Measurements from ENCODE around the gene NRG2. TPM values are rescaled to one million over a fixed set of nuclear protein-coding genes. Genes with fewer than 3 reads are reported as not detected.

Gene NRG2
- total and polyA plus RNA-seq, 2 of the 8 experiments (the other 6 are each of a cell fraction or from before 2014, with no cell fraction given) = 0.27 to 0.54 TPM

DNA sequence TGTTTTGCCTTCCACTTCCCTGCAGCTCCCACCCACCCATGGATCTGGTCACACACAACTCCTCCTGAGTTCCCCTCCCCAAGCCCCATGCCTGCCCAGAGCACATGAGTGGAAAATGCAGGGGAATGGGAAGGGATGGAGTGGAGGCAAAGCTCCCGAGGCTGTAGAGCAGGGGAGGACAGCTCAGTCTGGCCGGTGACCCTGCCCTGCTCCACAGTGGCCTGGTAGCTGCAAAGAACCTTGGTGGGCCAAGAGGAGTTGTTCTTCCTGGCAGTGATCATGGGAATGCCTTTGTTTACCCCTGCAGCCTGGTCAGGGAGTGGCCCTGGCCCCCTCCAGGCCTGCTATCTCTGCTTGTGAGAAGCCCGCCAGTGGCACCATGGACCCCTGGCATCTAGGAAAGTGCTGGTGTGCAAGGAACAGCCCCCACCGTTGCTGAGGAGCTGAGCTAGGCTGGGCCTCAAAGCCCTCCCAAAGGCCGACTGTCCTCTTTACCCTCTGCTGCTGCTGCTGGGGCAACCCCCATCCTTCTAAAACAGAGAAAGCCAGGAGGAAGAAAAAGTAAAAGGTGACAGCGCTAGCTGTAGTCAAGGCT lies 187.1 kb downstream of the NRG2 start:
- Histone ChIP-seq H3K79me2 (ENCODE audit: control insufficient read depth in 1 of 2, insufficient read depth in 2 of 2, low read length in 2 of 2) (no peaks in the 10 kb centered on the region), H4K8ac (ENCODE audit: extremely low read depth, insufficient read depth, low read length) (no peak overlapping the region), H3K79me1 (ENCODE audit: low read depth, low read length) (no peaks in the 10 kb centered on the region), H3K27ac (ENCODE audit: low read depth, low read length) (no peak overlapping the region), H3K36me3 (ENCODE audit: control insufficient read depth in 2 of 4, insufficient read depth in 4 of 4, low read length in 3 of 4) (no peaks in the 10 kb centered on the region), H2BK12ac (ENCODE audit: low read depth, low read length) (no peak overlapping the region), H3K14ac (ENCODE audit: insufficient read length) (no peak overlapping the region), H2BK5ac (ENCODE audit: low read depth, low read length) (no peak overlapping the region), H3K4me2 (ENCODE audit: insufficient read depth in 1 of 2, low read depth in 2 of 2, low read length in 2 of 2) (no peak overlapping the region), H3K4me3 (ENCODE audit: extremely low read depth in 1 of 4, insufficient read depth in 2 of 4, low read depth in 3 of 4, low read length in 4 of 4) (no peak overlapping the region), H3K56ac (replicated peaks; ENCODE audit: insufficient read length, low read depth, low read length) (no peak overlapping the region), H3K18ac (ENCODE audit: extremely low read depth, low read length) (no peak overlapping the region), H2BK20ac (ENCODE audit: low read length) (no peak overlapping the region), H3K4ac (replicated peaks; ENCODE audit: insufficient read length, low read depth, low read length) (no peak overlapping the region), H3K23ac (ENCODE audit: insufficient read length) (no peak overlapping the region), H3K27me3 (replicated peaks in 1 of 4; ENCODE audit: control insufficient read depth in 3 of 4, extremely low read depth in 1 of 4, insufficient read depth in 3 of 4, low read length in 3 of 4) (peaks cover 0 to 7% (median 0%) of the 10 kb centered on the region in 4 experiments; a peak in 2 of 7 replicates), H4K5ac (ENCODE audit: insufficient read length, low read depth, low read length) (no peak overlapping the region), H4K20me1 (replicated peaks in 1 of 2; ENCODE audit: control insufficient read depth in 1 of 2, insufficient read depth in 2 of 2, low read length in 2 of 2) (no peaks in the 10 kb centered on the region), H2AK5ac (ENCODE audit: low read depth, low read length) (no peak overlapping the region), H3K9ac (replicated peaks in 1 of 4; ENCODE audit: extremely low read depth in 1 of 4, low read depth in 3 of 4, low read length in 3 of 4) (no peak overlapping the region; a peak in 1 of 7 replicates), H4K91ac (replicated peaks; ENCODE audit: insufficient read length, low read length) (no peak overlapping the region), H3K4me1 (replicated peaks in 1 of 4; ENCODE audit: control insufficient read depth in 3 of 4, insufficient read depth in 4 of 4, low read length in 3 of 4) (no peaks in the 10 kb centered on the region), H2BK120ac (replicated peaks; ENCODE audit: low read depth, low read length) (no peak overlapping the region), H3K23me2 (ENCODE audit: low read depth, low read length) (0 out of 2 replicates have a peak, but pooled peaks cover 3% of the 10 kb centered on the region), H2AFZ (ENCODE audit: low read length) (no peak overlapping the region), H2BK15ac (ENCODE audit: low read length) (no peak overlapping the region), H3K9me3 (ENCODE audit: insufficient read depth in 2 of 2, low read depth in 1 of 2, low read length in 1 of 2) (no peaks in the 10 kb centered on the region)
- POLR2A ChIA-PET (ENCODE audit: partially characterized antibody) = no interaction called here
- CTCF ChIA-PET (ENCODE audit: partially characterized antibody) = interaction anchor here (0.7 to 13.2 kb wide), 13 partner anchors 8 to 113 kb away, joined by 3 to 173 read pairs (median 4); no protein-coding TSS in a partner anchor
- no peak for FAIRE-seq
- no peak for DNase-seq (ENCODE audit: low read depth in 1 of 2, low spot score in 2 of 2)
- 85% methylated on average over 5 of the region's 6 CpGs; no CpG with 5 or more reads in 1 of the 2 experiments for WGBS, 2 experiments (ENCODE audit: extremely low coverage in 1 of 2, insufficient coverage in 1 of 2, insufficient read length in 1 of 2, insufficient replicate concordance in 2 of 2, low coverage in 1 of 2, low lambda C conversion rate in 2 of 2, missing lambda C conversion rate in 1 of 2)
- no peak for TF ChIP-seq TAF1 (IDR thresholded peaks at IDR 0.05; ENCODE audit: low read depth, low read length)
- TF ChIP-seq EP300 (IDR thresholded peaks at IDR 0.05; ENCODE audit: borderline replicate concordance in 1 of 2, low read depth in 2 of 2, low read length in 2 of 2) = no peak
- TF ChIP-seq KDM5A (IDR thresholded peaks at IDR 0.05; ENCODE audit: low read length) = no peak
- no peak for TF ChIP-seq POLR2A (IDR thresholded peaks at IDR 0.05; ENCODE audit: control extremely low read depth in 1 of 2, low read depth in 2 of 2, low read length in 2 of 2)
- no peak for TF ChIP-seq RNF2 (IDR thresholded peaks at IDR 0.05; ENCODE audit: borderline replicate concordance, low read depth, low read length, missing control alignments, poor library complexity, severe bottlenecking)
- no peak for TF ChIP-seq POU5F1 (IDR thresholded peaks at IDR 0.05; ENCODE audit: low read depth, low read length)
- no peak for TF ChIP-seq ATF2 (IDR thresholded peaks at IDR 0.05; ENCODE audit: low read length)
- no peak for TF ChIP-seq SIX5 (IDR thresholded peaks at IDR 0.05; ENCODE audit: low read depth, low read length)
- no peak for TF ChIP-seq ZNF274 (IDR thresholded peaks at IDR 0.05; ENCODE audit: borderline replicate concordance, extremely low read depth, low read length)
- TF ChIP-seq TBP (IDR thresholded peaks at IDR 0.05; ENCODE audit: low read depth, low read length) = no peak
- TF ChIP-seq KDM1A (IDR thresholded peaks at IDR 0.05; ENCODE audit: borderline replicate concordance, low read length) = no peak
- TF ChIP-seq BCL11A (IDR thresholded peaks at IDR 0.05; ENCODE audit: low read depth in 2 of 2, low read length in 2 of 2) = no peak

All from H1 (cell line).